Suprapubic skin (tissue), 4 donors: ENCODE data around the gene MFN2.
A peak's percentile ranks its signal among the peaks of the same experiment; 100 is the strongest.

Experiments
- EP300 ChIP-seq: sonication (generic); formaldehyde crosslinking; IDR thresholded peaks from one replicate; pipeline ENCODE4 v1.6.1; 2017; ENCODE audit warnings: antibody characterized with exemption
- POLR2A ChIP-seq, 2 donors: fragments of 450-650 bp; IDR thresholded peaks; one replicate each; pipeline ENCODE4 v1.6.1; 2017; ENCODE audit warnings: antibody characterized with exemption in 2 of 2, mild to moderate bottlenecking in 2 of 2, moderate library complexity in 2 of 2
- POLR2AphosphoS5 ChIP-seq, 3 donors: sonication (generic); formaldehyde crosslinking; IDR thresholded peaks; one replicate each; pipeline ENCODE4 v1.6.1; 2017; ENCODE audit warnings: antibody characterized with exemption in 3 of 3
- TF ChIP-seq, protein P1 (sequence below), 2 donors: fragments of 200-600 bp in 1 of 2; fragments of 450-650 bp in 1 of 2; sonication (generic) in 1 of 2; IDR thresholded peaks; one replicate each; pipeline ENCODE4 v1.5.1; 2016 to 2019; ENCODE audit warnings: antibody characterized with exemption in 2 of 2, mild to moderate bottlenecking in 1 of 2, moderate library complexity in 1 of 2

DNA sequence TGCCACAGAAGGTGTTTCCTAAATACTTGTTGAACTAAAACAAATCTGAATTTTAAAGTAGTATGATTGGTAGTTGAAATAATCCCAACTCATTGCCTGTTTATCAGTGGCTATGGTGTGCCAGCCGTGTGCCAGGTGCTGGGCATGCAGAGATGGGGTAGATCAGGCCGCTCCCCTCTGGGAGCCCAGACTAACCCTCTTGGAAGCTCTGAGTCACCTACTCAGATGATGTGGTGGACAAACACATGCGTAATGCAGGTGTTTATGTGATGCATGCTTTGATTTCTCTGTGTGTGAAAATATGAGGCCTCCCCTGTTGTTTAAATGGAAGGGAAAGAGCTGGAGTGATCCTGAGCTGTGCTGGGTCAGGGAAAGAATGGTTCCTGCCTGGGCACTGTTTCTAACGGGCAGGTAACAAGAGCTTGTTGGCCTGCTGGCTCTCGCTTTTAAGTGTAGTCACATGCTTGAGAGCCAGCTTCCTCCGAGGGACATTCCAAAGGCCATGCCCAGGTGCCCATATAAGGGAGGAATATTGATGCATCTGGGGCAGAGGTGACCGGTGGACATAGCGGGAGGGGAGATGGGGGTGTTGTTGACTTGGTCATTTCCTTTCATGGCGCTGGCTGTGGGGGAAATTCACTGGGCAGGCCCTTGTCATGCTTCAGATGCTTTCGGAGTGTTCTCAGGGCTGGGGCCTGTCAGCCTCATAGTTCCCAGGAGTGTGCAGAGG, 10.2 kb downstream of the MFN2 start:
- TF ChIP-seq, protein P1, sequence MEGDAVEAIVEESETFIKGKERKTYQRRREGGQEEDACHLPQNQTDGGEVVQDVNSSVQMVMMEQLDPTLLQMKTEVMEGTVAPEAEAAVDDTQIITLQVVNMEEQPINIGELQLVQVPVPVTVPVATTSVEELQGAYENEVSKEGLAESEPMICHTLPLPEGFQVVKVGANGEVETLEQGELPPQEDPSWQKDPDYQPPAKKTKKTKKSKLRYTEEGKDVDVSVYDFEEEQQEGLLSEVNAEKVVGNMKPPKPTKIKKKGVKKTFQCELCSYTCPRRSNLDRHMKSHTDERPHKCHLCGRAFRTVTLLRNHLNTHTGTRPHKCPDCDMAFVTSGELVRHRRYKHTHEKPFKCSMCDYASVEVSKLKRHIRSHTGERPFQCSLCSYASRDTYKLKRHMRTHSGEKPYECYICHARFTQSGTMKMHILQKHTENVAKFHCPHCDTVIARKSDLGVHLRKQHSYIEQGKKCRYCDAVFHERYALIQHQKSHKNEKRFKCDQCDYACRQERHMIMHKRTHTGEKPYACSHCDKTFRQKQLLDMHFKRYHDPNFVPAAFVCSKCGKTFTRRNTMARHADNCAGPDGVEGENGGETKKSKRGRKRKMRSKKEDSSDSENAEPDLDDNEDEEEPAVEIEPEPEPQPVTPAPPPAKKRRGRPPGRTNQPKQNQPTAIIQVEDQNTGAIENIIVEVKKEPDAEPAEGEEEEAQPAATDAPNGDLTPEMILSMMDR (IDR thresholded peaks at IDR 0.05), result no peak
- TF ChIP-seq POLR2AphosphoS5 (IDR thresholded peaks at IDR 0.05) (no peak), POLR2A (IDR thresholded peaks at IDR 0.05) (no peak), EP300 (peak; percentile 46)
